Stimulated activated CD8-positive, alpha-beta memory T cell treated with anti-CD3 and anti-CD28 coated beads, Interleukin-12 subunit alpha, Interleukin-12 subunit beta, amount 100 ng/mL, for 1 hour (primary cell): ENCODE results near the gene CDH10.

Experiments
- DNase-seq: peaks from one replicate; pipeline ENCODE4 v3.0.0-alpha.2; 2020; ENCODE audit warnings: low read depth

CDH10 gene

DNA sequence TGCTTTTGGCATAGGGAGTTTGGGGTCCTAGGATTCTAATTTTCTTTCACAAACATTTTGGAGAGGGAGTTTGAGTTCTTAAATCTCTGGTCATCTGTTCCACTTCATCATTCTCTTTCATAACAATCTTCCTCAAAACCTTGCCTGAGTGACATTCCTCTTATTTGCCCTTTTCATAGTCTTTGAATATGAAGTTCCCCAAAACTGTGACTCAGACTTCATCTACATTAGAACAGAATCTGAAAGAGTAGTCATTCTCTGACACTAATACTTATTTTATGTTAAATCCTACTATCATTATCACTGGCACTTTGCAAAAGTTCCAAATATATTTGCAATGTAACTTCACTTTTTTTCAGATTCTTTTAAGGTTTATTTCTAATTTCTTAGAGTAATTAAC lies 163.8 kb downstream of the CDH10 start:
- no peak for DNase-seq

DNA sequence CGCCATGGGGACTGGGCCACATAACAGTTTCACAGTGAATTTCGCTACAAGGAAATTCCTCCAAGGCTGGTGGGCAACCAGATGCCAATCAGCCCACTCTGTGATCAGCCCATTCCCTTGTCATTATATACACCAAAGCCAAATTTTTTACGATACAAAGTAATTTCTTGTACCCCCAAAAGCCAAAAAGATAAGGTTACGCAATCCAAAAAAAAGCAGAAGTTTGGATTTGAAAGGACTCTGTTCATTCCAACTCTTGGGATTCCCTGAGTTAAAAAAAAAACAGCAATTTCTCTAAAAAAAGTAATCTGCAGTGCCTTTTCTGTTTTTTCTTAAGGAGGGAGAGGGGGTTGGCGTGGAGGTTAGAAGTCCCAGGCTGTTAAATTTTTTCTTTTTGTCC lies 166.8 kb downstream of the CDH10 start:
- DNase-seq, result no peak

DNA sequence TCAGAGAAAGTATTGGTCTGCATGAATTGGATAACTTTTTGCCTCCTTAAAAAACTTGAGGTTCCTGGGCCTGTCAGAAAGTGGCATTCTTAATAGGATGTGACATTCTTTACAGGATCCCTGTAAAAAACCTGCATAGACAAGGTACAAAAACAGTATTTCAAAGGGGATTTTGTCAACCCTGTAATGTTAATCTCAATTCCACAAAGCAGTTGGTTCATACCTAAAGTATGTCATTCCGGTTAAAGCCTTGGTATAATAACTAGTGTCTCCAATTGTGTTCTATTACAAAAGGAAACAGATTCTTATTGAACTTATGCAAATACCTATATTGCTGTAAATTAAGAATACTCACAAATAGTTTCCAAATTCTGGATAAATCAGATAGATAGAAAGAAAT lies 169.7 kb downstream of the CDH10 start:
- DNase-seq, result no peak

DNA sequence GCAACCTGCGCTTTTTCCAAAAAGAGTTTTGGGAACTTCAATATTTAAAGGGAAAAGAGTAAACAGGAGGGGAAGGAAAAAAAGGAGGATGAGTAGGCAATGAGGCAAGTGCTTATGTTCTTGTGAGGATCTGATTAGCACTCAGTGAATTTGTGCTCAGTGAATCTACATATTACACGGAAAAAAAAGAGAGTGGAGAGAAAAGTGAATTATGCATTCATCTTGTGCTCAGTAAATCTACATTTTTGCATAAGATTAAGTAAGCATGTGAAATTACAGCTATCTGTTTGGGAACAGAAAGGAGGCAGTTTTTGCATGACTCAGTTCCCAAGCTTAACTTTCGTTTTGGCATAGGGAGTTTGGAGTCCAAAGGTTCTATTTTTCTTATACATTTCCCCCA lies 170.1 kb downstream of the CDH10 start:
- DNase-seq, result no peak

DNA sequence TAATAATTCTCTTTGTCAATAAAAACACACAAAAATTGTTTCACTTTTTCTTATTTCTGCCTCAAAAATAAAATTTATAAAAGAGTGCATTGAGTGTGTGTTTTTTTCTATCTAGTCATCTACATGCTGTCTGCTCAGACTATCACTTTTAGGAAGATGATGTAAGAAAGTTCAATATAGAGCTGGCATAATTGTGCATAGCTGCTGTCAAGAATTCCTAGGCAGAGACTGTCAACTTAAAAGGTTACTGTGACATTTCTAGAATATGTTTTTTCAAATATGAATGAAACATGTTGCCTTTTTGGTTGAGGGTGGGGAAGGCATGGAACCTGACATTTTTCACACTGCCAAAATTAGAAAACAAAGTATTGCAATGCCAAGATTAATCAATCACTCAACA lies 172.3 kb downstream of the CDH10 start:
- DNase-seq, result no peak

DNA sequence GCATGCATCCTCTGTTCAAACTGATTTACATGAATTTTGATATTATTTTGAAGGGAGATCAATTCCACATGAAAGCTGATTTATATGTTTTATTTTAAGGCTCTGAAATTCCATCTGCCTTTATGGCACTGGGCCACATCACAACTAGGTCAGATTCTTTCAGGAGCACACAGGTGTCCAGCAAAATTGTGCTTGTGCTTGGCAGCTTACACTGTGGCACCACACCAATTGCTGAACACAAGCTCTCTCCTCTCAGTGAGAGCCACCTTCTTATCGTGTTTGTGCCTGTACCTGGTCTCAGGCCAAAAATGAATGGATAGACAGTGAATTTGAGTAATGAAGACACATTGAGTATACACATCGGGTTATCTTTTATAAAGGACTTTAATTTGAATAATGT lies 200.4 kb downstream of the CDH10 start:
- DNase-seq, result no peak

DNA sequence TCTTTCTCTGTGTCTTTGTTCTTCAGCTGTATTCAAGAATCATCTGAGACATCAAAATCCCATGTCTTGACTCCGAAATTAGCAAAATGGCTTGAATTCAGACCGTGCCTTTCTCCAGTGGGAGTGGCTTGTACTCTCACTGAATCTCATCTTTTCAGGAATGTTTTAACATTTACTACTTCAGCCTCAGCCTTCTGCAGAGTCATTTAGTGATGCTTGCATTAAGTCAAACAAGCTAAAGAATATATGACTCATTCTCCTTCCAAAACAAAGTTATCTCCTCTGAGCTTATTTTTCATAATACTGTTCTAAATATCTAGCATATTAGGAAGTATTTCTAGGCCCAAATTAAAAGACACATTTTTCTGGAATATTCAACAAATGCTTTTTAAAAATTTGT lies 205.3 kb downstream of the CDH10 start:
- DNase-seq, result no peak
